GM19351 (cell line): ENCODE results near the gene VMP1.
"Not testable (repeated sequence)": the region's sequence is repeated elsewhere in the genome, so short reads cannot be mapped to it uniquely, and the experiment has no call there.

Source experiments
- ATAC-seq: cut with Tn5 transposase; IDR thresholded peaks from one replicate; pipeline ENCODE4 v1.9.1; 2021; ENCODE audit warnings: mild to moderate bottlenecking, moderate library complexity; ENCODE audit not compliant: unreplicated experiment

VMP1 gene

DNA sequence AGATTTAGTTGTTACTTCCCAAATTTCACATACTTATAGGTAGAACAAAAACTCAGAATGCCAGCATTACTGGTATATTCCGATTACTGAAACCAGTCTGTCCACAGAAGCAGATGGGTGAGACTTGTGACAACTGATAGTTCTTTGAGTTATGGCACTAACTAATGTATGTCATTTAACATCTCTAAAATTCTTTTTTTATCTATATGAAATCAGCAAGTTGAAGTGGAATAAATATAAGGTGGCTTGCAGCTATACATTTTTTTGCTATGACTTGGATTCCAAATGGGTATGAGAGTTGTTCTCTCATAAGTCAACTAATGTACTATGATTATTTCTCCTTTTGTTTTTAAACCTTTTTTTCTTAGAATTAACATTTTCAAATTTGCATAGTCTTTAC is 69.1 kb downstream of the VMP1 start:
- no peak for ATAC-seq

DNA sequence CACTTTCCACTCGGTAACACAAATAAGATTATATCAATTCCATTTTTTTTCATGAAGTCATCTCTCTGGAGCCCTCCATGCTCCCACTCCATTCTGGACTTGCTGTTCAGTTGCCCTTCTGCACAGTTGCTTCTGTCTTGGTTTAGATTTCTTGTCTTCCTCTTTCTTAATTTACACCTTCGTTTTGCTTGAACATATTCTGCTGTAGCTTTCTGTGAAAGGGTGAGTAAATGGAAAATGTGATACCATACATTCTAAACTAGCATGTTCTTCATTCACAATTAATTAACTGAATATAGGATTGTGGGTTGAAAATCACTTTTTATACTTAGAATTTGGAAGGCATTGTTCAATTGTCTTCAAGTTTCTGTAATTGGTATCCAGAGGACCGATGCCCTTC is 69.6 kb downstream of the VMP1 start:
- ATAC-seq, result no peak

DNA sequence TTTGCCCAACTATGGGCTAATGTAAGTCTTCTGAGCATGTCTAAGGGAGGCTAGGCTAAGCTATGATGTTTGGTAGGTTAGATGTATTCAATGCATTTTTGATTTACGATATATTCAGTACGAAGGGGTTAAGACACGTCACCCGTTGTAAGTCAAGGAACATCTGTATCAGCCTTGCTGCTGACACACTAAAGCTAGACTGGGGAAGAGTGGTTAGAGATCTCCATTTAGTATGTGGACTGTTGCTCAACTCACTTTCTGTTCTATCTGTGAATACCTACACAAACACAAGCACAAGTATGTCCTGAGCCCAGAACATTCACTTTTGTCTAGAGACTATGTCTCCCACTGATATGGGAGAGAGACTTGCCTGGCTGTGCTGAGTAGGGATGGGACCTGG is 71.5 kb downstream of the VMP1 start:
- no peak for ATAC-seq

DNA sequence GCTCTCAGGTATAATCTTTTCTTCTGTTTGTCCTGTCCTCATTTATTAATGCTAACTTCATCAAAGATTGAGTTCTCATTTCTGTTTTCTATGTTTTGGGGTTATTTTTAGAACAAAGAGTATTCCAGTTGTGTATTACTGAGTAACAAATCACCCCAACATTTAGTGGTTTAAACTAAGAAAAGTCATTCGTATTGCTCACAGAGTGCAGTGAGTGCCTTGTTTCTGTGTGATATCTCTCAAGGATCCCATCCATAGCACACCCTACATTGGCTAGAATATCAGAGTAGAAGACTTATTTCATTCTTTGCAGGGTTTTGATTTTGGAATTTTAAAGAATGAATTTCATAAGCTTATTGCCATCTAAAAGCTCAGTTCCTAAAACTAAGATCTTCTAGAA is 72.1 kb downstream of the VMP1 start:
- no peak for ATAC-seq

DNA sequence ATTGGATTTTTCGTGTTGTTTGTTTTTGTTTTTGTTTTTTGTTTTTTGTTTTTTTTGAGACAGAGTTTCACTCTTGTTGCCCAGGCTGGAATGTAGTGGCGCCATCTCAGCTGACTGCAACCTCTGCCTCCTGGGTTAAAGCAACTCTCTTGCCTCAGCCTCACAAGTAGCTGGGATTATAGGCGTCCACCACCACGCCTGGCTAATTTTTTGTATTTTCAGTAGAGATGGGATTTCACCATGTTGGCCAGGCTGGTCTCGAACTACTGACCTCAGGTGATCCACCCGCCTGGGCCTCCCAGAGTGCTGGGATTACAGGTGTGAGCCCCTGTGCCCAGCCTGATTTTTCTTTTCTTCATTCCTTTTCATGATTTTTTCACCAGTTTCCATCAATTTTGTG is 73.1 kb downstream of the VMP1 start:
- ATAC-seq, result not testable (repeated sequence)

DNA sequence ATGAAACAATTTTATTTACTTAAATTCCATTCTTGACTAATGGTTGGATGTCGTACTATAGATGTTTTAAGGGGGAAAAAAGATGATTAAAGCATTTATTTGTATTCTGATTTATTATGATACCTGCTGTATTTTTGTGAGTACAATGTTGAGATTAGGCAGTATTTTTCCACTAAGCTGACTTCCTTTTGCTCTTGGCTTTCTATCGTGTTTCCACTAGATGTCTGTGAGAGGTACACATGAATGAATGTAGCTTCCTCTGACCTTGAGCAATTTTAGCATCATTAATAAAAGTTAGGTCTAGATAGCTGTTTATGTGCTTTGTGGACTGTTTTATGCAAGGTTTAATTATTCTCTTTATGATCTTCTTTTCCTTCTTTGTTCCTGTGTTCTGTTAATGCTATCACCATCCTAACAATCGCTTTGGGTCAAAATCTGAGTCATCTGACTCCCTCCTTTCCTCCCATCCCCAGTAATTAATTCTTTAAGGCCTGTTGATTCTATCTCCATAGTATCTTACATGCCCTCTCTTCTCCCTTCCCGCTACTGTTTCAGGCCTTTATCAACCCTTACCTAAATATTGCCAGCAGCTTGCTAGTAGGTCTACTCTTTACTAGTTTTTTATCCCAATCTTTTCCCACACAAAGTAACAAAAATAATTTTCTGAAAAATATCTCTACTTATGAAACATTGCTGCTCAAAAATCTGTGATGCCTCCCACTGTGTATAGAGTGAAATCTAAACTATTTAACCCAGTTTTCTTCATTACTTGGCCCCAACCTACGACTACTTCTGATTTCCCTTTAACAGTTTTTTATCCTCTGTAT is 76.0 kb downstream of the VMP1 start:
- ATAC-seq, result no peak

DNA sequence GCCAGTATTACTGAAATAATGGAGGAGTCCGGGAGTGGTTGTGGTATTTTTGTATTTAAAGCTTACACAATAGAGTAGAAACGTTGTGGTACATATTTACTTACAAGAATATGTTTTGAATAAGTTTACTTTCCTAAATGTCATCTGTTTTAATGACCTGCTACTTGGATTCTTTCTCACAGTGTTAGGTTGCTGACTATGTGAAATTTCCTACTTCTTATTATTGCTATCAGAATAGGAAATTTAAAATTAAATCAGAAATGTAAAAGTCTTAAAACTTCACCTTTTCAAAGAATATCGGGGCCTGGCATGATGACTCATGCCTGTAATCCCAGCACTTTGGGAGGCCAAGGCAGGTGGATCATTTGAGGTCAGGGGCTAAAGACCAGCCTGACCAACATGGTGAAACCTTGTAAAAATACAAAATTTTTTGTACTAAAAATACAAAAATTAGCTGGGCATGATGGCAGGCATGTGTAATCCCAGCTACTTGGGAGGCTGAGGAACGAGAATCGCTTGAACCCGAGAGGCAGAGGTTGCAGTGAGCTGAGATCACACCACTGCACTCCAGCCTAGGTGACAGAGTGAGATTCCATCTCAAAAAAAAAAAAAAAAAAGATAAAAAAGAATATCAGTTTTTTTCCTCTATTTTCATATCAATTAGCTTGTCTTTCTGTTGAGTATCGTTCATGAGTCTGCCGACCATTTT is 77.8 kb downstream of the VMP1 start:
- no peak for ATAC-seq

DNA sequence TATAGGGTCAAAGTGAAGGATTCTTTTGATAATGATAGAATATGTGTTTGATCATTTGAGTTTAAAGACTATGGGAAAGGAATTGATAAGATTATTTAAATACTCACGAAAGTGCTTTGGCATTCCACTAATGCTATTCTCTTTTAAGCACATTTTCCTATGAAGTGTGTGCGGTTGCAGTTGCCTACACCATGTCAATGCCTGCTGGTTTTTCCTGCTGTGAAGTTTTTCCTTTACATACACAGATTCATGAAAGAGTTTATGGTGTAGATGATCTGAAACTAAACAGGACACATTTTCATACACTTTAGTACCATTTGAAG is 78.7 kb downstream of the VMP1 start:
- no peak for ATAC-seq

DNA sequence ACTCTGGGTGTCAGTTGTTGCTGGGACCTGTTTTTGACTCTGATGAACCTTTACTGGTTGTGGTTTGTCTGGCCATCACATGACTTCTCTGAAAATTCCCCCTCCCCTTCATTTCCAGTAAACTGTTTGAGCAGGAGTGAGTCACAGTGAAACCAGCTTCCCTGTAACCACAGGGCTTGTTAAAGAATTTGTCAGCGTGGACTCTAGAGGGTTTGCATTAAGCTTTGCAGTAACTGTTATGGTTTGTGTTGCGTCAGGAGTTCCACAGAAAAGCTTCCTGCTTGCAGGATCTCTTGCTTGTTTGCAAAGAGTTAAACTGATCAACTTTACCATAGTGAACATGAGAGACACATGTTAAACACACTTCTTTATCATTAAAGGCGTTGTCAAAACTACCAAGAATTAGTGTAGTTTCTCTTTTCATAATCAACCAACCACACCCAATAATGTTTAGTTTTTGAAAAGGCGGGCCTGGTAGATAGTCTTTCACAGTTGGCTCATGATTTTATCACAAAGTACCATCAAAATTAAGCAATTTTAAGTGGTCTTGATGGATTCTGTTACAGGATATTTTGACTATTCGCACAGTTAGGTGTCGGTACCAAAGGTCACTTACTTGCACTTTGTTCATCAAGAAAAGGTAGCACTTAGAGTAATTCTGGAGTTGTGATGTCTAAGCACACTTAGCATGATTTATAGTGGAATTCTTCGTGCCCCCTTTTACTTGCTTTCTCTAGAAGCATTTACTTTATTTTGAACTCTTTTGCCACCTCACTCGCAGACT is 79.3 kb downstream of the VMP1 start:
- peak; percentile 84 for ATAC-seq

DNA sequence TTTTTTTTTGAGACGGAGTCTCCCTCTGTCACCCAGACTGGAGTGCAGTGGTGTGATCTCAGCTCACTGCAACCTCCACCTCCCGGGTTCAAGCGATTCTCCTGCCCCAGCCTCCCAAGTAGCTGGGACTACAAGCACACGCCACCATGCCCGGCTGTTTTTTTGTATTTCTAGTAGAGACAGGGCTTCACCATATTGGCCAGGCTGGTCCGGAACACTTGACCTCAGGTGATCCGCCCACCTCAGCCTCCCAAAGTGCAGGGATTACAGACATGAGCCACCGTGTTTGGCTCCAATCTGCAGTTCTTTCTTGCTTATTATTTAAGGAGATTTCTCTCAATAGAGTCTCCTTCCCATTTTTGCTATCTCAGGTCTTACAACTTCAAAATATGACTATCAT is 82.4 kb downstream of the VMP1 start:
- not testable (repeated sequence) for ATAC-seq

DNA sequence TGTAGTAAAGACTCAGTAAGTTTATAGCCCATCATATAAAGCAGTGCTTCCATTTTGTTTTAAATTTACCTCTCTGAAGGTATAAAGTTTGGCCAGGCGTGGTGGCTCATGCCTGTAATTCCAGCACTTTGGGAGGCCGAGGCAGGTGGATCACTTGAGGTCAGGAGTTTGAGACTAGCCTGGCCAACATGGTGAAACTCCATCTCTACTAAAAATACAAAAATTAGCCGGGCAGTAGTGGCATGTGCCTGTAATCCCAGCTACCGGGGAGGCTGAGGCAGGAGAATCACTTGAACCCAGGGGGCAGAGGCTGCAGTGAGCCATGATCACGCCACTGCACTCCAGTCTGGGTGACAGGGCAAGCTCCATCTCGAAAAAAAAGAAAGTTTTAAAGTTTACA is 83.0 kb downstream of the VMP1 start:
- ATAC-seq, result not testable (repeated sequence)

DNA sequence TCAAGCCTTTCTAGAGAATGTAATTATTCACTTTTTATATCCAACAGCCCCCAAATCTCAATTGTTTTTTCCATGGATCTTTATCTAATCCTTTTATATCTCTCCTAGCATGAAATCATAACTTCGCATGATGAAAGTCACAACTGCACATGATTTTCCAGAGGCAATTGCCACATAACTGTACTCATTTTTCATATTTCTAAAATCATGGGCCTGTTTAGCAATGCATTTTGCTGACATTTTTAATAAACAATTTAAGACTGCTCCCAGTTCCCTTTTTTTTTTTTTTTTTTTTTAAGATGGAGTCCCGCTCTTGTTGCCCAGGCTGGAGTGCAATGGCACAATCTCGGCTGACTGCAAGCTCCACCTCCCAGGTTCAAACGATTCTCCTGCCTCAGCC is 83.5 kb downstream of the VMP1 start:
- no peak for ATAC-seq

DNA sequence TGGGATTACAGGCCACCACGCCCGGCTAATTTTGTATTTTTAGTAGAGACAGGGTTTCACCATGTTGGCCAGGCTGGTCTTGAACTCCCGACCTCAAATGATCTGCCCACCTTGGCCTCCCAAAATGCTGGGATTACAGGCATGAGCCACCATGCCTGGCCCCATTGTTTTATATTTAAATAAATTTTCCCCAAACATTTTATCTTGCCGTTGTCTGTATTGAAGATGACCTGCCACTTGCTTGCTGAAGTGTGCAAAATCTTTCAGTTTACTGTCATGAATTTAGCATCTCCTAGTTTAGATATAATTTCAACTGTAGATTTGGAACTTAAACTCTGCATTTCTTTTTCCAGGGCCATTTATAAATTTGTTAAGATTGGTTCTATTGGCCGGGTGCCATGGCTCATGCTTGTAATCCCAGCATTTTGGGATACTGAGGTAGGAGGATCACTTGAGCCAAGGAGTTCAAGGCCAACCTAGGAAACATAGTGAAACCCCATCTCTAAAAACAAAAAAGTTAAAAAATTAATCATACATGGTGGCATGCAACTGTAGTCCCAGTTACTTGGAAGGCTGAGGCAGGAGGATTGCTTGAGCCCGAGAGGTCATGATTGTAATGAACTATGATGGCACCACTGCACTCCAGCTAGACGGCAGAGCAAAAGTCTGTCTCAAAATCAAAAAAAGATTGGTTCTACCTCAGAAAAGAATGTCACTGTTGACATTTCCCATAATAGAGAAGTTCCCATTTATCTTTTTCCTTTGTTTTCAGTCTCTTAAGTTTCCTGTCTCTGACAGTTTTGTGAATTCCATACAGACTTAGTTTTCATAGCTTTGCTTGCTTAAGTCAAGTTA is 84.4 kb downstream of the VMP1 start:
- ATAC-seq, result no peak

DNA sequence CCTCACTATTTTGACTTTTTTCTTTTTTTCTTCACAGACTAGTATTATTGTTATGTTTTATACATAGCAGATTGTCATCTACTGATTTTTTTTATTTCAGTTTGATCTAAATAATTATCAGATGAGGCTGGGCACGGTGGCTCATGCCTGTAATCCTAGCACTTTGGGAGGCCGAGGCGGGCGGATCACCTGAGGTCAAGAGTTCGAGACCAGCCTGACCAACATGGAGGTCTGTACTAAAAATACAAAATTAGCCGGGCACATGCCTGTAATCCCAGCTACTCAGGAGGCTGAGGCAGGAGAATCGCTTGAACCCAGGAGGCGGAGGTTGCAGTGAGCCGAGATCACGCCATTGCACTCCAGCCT is 85.0 kb downstream of the VMP1 start:
- ATAC-seq, result not testable (repeated sequence)

DNA sequence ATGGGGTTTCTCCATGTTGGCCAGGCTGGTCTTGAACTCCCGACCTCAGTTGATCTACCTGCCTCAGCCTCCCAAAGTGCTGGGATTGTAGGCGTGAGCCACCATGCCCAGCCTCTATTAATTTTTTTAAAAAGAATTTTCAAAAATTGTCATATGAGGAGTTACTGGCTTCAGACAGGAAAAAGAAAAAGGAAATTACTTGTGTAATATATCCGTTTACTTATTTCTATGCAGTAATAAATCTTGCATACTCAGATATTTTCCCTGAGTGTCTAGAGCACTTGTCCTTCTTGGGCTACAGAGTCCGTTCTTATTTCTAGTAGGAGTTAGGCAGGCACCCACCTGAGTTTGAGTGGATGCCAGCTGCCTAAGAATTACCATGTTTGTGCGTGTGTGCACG is 85.8 kb downstream of the VMP1 start:
- no peak for ATAC-seq

DNA sequence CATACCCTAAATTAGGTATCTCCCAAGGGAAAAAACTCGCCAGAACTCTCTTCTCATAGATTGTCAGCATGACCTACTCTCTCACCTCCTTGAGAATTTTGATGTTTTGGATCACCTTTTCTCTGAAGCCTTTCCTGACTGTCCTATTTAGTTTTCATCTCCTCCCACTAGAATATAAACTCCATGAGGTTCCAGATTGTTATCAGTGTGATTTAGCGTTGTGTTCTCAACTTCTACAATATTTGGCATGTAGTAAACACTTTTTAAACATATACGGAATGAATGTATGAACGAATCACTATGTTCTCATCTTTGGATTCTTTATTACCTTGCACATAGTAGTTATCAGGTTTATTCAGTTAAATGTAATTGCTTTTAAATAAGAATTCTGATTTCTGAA is 88.7 kb downstream of the VMP1 start:
- no peak for ATAC-seq

DNA sequence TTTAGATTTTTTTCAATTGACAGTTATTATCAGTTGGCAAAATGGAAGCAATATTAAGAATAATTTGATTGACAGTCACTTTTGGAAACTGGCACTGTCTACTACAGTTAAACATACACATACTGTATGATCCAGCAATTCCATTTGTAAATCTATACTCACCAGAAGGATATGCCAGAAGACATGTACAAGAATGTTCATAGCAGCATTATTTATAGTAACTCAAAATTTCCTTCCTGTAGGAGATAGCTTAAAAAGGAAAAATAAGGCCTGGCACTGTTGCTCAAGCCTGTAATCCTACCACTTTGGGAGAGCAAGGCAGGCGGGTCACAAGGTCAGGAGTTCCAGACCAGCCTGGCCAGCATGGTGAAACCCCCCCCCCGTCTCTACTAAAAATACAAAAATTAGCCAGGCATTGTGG is 89.3 kb downstream of the VMP1 start:
- no peak for ATAC-seq

DNA sequence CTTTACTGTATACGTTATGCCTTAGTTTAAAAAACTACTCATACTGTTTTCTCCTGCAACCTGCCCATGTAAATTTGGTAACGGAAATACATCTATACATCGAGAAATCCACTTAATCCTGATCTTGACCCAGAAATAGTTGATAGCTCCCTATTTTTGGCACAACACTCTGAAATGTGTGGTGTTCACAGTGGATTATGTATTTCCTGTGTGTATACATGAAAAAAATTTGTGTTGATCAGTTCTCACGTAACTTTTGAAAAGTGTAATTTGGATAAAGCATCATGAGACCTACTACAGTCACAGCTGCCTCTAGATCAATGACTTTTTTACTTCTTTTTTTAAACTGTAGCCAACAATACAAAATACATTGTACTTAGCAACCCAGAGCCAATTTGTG is 90.7 kb downstream of the VMP1 start:
- no peak for ATAC-seq

DNA sequence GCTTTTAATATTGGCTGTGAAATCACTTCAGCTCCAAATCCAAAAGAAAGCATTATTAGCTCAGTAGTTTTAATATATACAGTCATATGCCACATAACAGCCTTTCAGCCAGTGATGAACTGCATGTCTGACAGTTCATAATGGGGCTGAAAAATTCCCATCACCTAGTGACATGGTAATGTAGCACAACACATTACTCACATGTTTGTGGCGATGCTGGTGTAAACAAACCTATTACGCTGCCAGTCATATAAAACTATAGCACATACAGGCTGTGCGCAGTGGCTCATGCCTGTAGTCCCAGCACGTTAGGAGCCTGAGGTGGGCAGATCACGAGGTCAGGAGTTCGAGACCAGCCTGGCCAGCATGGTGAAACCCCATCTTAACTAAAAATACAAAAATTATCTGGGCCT is 93.1 kb downstream of the VMP1 start:
- no peak for ATAC-seq

DNA sequence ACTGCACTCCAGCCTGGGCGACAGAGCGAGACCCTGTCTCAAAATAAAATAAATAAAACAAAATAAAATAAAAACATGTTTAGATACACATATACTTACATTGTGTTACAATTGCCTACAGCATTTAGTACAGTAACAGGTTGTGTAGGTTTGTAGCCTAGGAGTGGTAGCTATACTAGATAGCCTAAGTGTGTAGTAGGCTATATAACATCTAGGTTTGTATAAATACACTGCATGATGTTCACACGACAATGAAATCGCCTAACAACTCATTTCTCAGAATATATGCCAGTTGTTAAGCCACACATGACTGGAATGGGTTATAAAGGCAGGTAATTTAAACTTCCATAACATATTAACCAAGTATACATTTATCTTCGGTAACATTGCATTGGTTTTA is 94.7 kb downstream of the VMP1 start:
- ATAC-seq, result no peak

DNA sequence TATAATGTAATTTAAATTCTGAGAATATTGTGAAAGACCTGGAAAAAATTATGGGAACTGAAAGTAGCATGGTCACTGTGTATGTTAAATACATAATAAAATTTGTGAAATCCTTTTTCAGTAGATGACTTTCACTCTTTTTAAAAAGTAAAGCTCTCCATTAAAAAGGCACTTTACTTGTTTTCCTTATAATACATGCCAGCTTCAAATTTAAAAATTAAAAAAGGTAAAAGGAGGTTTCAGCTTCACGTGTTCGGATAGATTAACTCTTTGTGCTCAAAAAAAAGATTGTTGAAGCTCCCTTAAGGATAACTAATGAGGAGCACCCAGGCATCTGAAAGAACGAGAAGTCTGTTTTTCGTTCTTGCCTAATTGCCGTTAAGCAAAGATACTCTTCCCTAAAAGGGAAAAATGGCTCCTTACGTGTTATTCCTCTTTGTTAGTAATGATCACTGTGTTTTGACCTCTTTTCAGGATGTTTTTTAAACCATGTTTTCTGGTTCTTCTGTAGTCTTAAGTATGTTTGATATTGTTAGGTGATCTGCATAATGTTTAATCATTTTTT is 97.5 kb downstream of the VMP1 start:
- ATAC-seq, result no peak
